Stimulated activated CD8-positive, alpha-beta memory T cell treated with anti-CD3 and anti-CD28 coated beads, Interleukin-15, amount 100 ng/mL, for 4 hours (primary cell): Measurements from ENCODE around the gene DMD.
"Not testable (repeated sequence)": the region's sequence is repeated elsewhere in the genome, so short reads cannot be mapped to it uniquely, and the experiment has no call there.

Experiments used
- DNase-seq, 2 donors: peaks; one replicate each; pipeline ENCODE4 v3.0.0-alpha.2; 2020; ENCODE audit warnings: low read depth in 2 of 2

Gene DMD

GRCh38 chrX:32269866-32270265 lies 941.5 kb downstream of the DMD start:
- no peak for DNase-seq

- no peak for DNase-seq
Measured at GRCh38 chrX:32268207-32268606, 943.1 kb downstream of the DMD start.

- DNase-seq: no peak
Measured at GRCh38 chrX:32267796-32268195, 943.6 kb downstream of the DMD start.

GRCh38 chrX:32246675-32247074 lies 964.7 kb downstream of the DMD start:
- not testable (repeated sequence) for DNase-seq

GRCh38 chrX:32195611-32196010 lies 1015.7 kb downstream of the DMD start:
- no peak for DNase-seq

GRCh38 chrX:32191316-32191715 lies 1020.0 kb downstream of the DMD start:
- no peak for DNase-seq

- DNase-seq: no peak
Measured at GRCh38 chrX:32185160-32185559, 1026.2 kb downstream of the DMD start.

GRCh38 chrX:32183066-32183465 lies 1028.3 kb downstream of the DMD start:
- no peak for DNase-seq

GRCh38 chrX:32176510-32176909 lies 1034.8 kb downstream of the DMD start:
- no peak for DNase-seq

- DNase-seq: no peak
Measured at GRCh38 chrX:32170481-32170880, 1040.9 kb downstream of the DMD start.

GRCh38 chrX:32155044-32155638 lies 1056.2 kb downstream of the DMD start:
- no peak for DNase-seq

GRCh38 chrX:32153585-32153984 lies 1057.8 kb downstream of the DMD start:
- no peak for DNase-seq

GRCh38 chrX:32150141-32150540 lies 1061.2 kb downstream of the DMD start:
- no peak for DNase-seq

- DNase-seq: no peak
Measured at GRCh38 chrX:32141841-32142240, 1069.5 kb downstream of the DMD start.

GRCh38 chrX:32139476-32139875 lies 1071.9 kb downstream of the DMD start:
- DNase-seq: no peak

GRCh38 chrX:32137525-32137924 lies 1073.8 kb downstream of the DMD start:
- DNase-seq: no peak

- DNase-seq: no peak
Measured at GRCh38 chrX:32126997-32127396, 1084.4 kb downstream of the DMD start.

GRCh38 chrX:32118832-32119231 lies 1092.5 kb downstream of the DMD start:
- DNase-seq: no peak

- DNase-seq: no peak
Measured at GRCh38 chrX:32116047-32116446, 1095.3 kb downstream of the DMD start.

GRCh38 chrX:32087663-32088062 lies 1123.7 kb downstream of the DMD start:
- no peak for DNase-seq

- no peak for DNase-seq
Measured at GRCh38 chrX:32084757-32085156, 1126.6 kb downstream of the DMD start.

GRCh38 chrX:32048285-32048684 lies 1163.1 kb downstream of the DMD start:
- no peak for DNase-seq

GRCh38 chrX:32045149-32045548 lies 1166.2 kb downstream of the DMD start:
- no peak for DNase-seq

- no peak for DNase-seq
Measured at GRCh38 chrX:32041181-32041580, 1170.2 kb downstream of the DMD start.
